ENCODE data around the gene INPP5E. TPM values are rescaled to one million over a fixed set of nuclear protein-coding genes. Genes with fewer than 3 reads are reported as not detected.

The INPP5E gene
- total and polyA plus RNA-seq, 4 experiments from 2014 or later, result 2.0 to 31.2 (median 17.1) TPM

GRCh38 chr9:136392538-136393449 is 46.9 kb downstream of the INPP5E start:
- no peaks in the 10 kb centered on the region for H3K27me3 Mint-ChIP-seq
- H3K27ac ChIP-seq (ENCODE audit: low read depth, low read length), result no peak overlapping the region
- peaks cover 0 to 6% (median 0%) of the 10 kb centered on the region in 4 donors for H3K4me1 Mint-ChIP-seq
- H3K9me3 Mint-ChIP-seq, result no peaks in the 10 kb centered on the region
- H3K36me3 Mint-ChIP-seq, result peaks cover 39% of the 10 kb centered on the region in 2 donors
- H3K27me3 ChIP-seq (ENCODE audit: insufficient read depth, low read length), result no peaks in the 10 kb centered on the region
- no peak overlapping the region for H3K4me3 Mint-ChIP-seq
- intact Hi-C loops (cut with micrococcal nuclease), result no loop called here
- H3K4me1 ChIP-seq (ENCODE audit: insufficient read depth, low read length), result no peaks in the 10 kb centered on the region
- ChIA-PET CTCF (ENCODE audit: partially characterized antibody) (interaction anchor here (0.9 kb wide), 1 partner anchor 30 kb away, joined by 3 read pairs; no protein-coding TSS in a partner anchor), POLR2A (ENCODE audit: partially characterized antibody) (interaction anchor here (1.4 kb wide), 1 partner anchor 11 kb away, joined by 3 read pairs; no protein-coding TSS in a partner anchor)
- no peak overlapping the region for H3K4me3 ChIP-seq (ENCODE audit: low read length in 2 of 2)
- H3K36me3 ChIP-seq (ENCODE audit: insufficient read depth, low read length), result peaks cover 50% of the 10 kb centered on the region
- DNase-seq, result peak in 1 of 5 donors; percentile 28
- H3K27ac Mint-ChIP-seq, result no peak overlapping the region
- H3K9me3 ChIP-seq (ENCODE audit: control insufficient read depth in 1 of 2, low read length in 2 of 2), result no peaks in the 10 kb centered on the region

GRCh38 chr9:136391737-136392537 is 47.7 kb downstream of the INPP5E start:
- peak in 1 of 5 donors; percentile 34 for DNase-seq
- intact Hi-C loops (cut with micrococcal nuclease), result no loop called here
- ChIA-PET POLR2A (ENCODE audit: partially characterized antibody) (no interaction called here), CTCF (ENCODE audit: partially characterized antibody) (no interaction called here)
- H3K27ac Mint-ChIP-seq, result no peak overlapping the region
- H3K9me3 Mint-ChIP-seq, result no peaks in the 10 kb centered on the region
- Histone ChIP-seq H3K27me3 (ENCODE audit: insufficient read depth, low read length) (no peaks in the 10 kb centered on the region), H3K4me3 (ENCODE audit: low read length in 2 of 2) (no peak overlapping the region), H3K9me3 (ENCODE audit: control insufficient read depth in 1 of 2, low read length in 2 of 2) (no peaks in the 10 kb centered on the region), H3K4me1 (ENCODE audit: insufficient read depth, low read length) (no peaks in the 10 kb centered on the region), H3K36me3 (ENCODE audit: insufficient read depth, low read length) (peaks cover 46% of the 10 kb centered on the region), H3K27ac (ENCODE audit: low read depth, low read length) (no peak overlapping the region)
- peaks cover 0 to 6% (median 0%) of the 10 kb centered on the region in 4 donors for H3K4me1 Mint-ChIP-seq
- H3K27me3 Mint-ChIP-seq, result no peaks in the 10 kb centered on the region
- peak overlapping the region in 1 of 8 donors; percentile 41 for H3K4me3 Mint-ChIP-seq
- H3K36me3 Mint-ChIP-seq, result peaks cover 43 to 44% of the 10 kb centered on the region in 2 donors

- Mint-ChIP-seq H3K4me1 (peaks cover 0 to 21% (median 15%) of the 10 kb centered on the region in 4 donors), H3K27me3 (no peaks in the 10 kb centered on the region), H3K36me3 (peaks cover 44 to 56% of the 10 kb centered on the region in 2 donors), H3K9me3 (no peaks in the 10 kb centered on the region), H3K4me3 (no peak overlapping the region), H3K27ac (no peak overlapping the region)
- Histone ChIP-seq H3K9me3 (ENCODE audit: control insufficient read depth in 1 of 2, low read length in 2 of 2) (no peaks in the 10 kb centered on the region), H3K27ac (ENCODE audit: low read depth, low read length) (no peak overlapping the region), H3K36me3 (ENCODE audit: insufficient read depth, low read length) (peaks cover 21% of the 10 kb centered on the region), H3K27me3 (ENCODE audit: insufficient read depth, low read length) (no peaks in the 10 kb centered on the region), H3K4me3 (ENCODE audit: low read length in 2 of 2) (no peak overlapping the region), H3K4me1 (ENCODE audit: insufficient read depth, low read length) (peaks cover 18% of the 10 kb centered on the region)
- peak in 1 of 5 donors; percentile 15 for DNase-seq
- POLR2A ChIA-PET (ENCODE audit: partially characterized antibody), result interaction anchor here (1.0 kb wide), 1 partner anchor 10 kb away, joined by 3 read pairs; no protein-coding TSS in a partner anchor
- intact Hi-C loops (cut with micrococcal nuclease), result no loop called here
- CTCF ChIA-PET (ENCODE audit: partially characterized antibody), result interaction anchor here (1.2 kb wide), 1 partner anchor 13 kb away, joined by 3 read pairs; no protein-coding TSS in a partner anchor
Observed at GRCh38 chr9:136389396-136389795, 50.2 kb downstream of the INPP5E start.

GRCh38 chr9:136387217-136387616 is 52.4 kb downstream of the INPP5E start:
- H3K27ac ChIP-seq (ENCODE audit: low read depth, low read length), result no peak overlapping the region
- H3K27me3 Mint-ChIP-seq, result no peaks in the 10 kb centered on the region
- intact Hi-C loops (cut with micrococcal nuclease), result no loop called here
- H3K4me3 ChIP-seq (ENCODE audit: low read length in 2 of 2), result no peak overlapping the region
- peaks cover 22% of the 10 kb centered on the region for H3K4me1 ChIP-seq (ENCODE audit: insufficient read depth, low read length)
- ChIA-PET POLR2A (ENCODE audit: partially characterized antibody) (interaction anchor here (1.4 kb wide), 1 partner anchor 16 kb away, joined by 3 read pairs; no protein-coding TSS in a partner anchor), CTCF (ENCODE audit: partially characterized antibody) (interaction anchor here (1.6 kb wide), 1 partner anchor 13 kb away, joined by 4 read pairs; no protein-coding TSS in a partner anchor)
- peak in 1 of 5 donors; percentile 37 for DNase-seq
- no peaks in the 10 kb centered on the region for H3K9me3 Mint-ChIP-seq
- H3K27me3 ChIP-seq (ENCODE audit: insufficient read depth, low read length), result no peaks in the 10 kb centered on the region
- H3K36me3 Mint-ChIP-seq, result peaks cover 38 to 67% of the 10 kb centered on the region in 2 donors
- H3K4me3 Mint-ChIP-seq, result no peak overlapping the region
- peaks cover 0 to 27% (median 15%) of the 10 kb centered on the region in 4 donors for H3K4me1 Mint-ChIP-seq
- peak overlapping the region in 1 of 7 donors; percentile 8 for H3K27ac Mint-ChIP-seq
- no peaks in the 10 kb centered on the region for H3K9me3 ChIP-seq (ENCODE audit: control insufficient read depth in 1 of 2, low read length in 2 of 2)
- peaks cover 23% of the 10 kb centered on the region for H3K36me3 ChIP-seq (ENCODE audit: insufficient read depth, low read length)

- no peaks in the 10 kb centered on the region for H3K27me3 ChIP-seq (ENCODE audit: insufficient read depth, low read length)
- DNase-seq, result no peak
- intact Hi-C loops (cut with micrococcal nuclease), result no loop called here
- Mint-ChIP-seq H3K27ac (no peak overlapping the region), H3K27me3 (no peaks in the 10 kb centered on the region), H3K4me1 (peaks cover 0 to 27% (median 14%) of the 10 kb centered on the region in 4 donors), H3K9me3 (no peaks in the 10 kb centered on the region), H3K4me3 (peak overlapping the region in 5 of 8 donors; percentile 0 to 47 (median 19)), H3K36me3 (peaks cover 30 to 57% of the 10 kb centered on the region in 2 donors)
- H3K4me3 ChIP-seq (ENCODE audit: low read length in 2 of 2), result no peak overlapping the region
- ChIA-PET POLR2A (ENCODE audit: partially characterized antibody) (interaction anchor here (1.4 to 2.0 kb wide), 2 partner anchors 18 to 22 kb away, joined by 3 to 11 read pairs; partner anchors contain the start of gene DNLZ), CTCF (ENCODE audit: partially characterized antibody) (no interaction called here)
- no peaks in the 10 kb centered on the region for H3K9me3 ChIP-seq (ENCODE audit: control insufficient read depth in 1 of 2, low read length in 2 of 2)
- H3K27ac ChIP-seq (ENCODE audit: low read depth, low read length), result no peak overlapping the region
- peaks cover 22% of the 10 kb centered on the region for H3K4me1 ChIP-seq (ENCODE audit: insufficient read depth, low read length)
- peaks cover 17% of the 10 kb centered on the region for H3K36me3 ChIP-seq (ENCODE audit: insufficient read depth, low read length)
Observed at GRCh38 chr9:136386018-136386417, 53.6 kb downstream of the INPP5E start.

- POLR2A ChIA-PET (ENCODE audit: partially characterized antibody), result interaction anchor here (1.4 to 2.0 kb wide), 2 partner anchors 21 to 25 kb away, joined by 3 to 11 read pairs; partner anchors contain the start of gene DNLZ
- peak overlapping the region in 5 of 8 donors; percentile 46 to 65 (median 51) for H3K4me3 Mint-ChIP-seq
- intact Hi-C loops (cut with micrococcal nuclease), result no loop called here
Observed at GRCh38 chr9:136385015-136385414, 54.6 kb downstream of the INPP5E start.

More at GRCh38 chr9:136385015-136385414, 54.6 kb downstream of the INPP5E start:
- peak in 4 of 5 donors; percentile 53 to 69 (median 65) for DNase-seq
- H3K27me3 Mint-ChIP-seq, result no peaks in the 10 kb centered on the region
- H3K27ac Mint-ChIP-seq, result peak overlapping the region in 4 of 7 donors; percentile 17 to 77 (median 60)
- H3K4me1 Mint-ChIP-seq, result peaks cover 0 to 27% (median 14%) of the 10 kb centered on the region in 4 donors
- H3K9me3 Mint-ChIP-seq, result no peaks in the 10 kb centered on the region
- H3K4me3 ChIP-seq (ENCODE audit: low read length in 2 of 2), result no peak overlapping the region
- H3K4me1 ChIP-seq (ENCODE audit: insufficient read depth, low read length), result peaks cover 22% of the 10 kb centered on the region
- no peaks in the 10 kb centered on the region for H3K27me3 ChIP-seq (ENCODE audit: insufficient read depth, low read length)
- no peak overlapping the region for H3K27ac ChIP-seq (ENCODE audit: low read depth, low read length)
- no peaks in the 10 kb centered on the region for H3K9me3 ChIP-seq (ENCODE audit: control insufficient read depth in 1 of 2, low read length in 2 of 2)
- H3K36me3 Mint-ChIP-seq, result peaks cover 26 to 56% of the 10 kb centered on the region in 2 donors
- peaks cover 17% of the 10 kb centered on the region for H3K36me3 ChIP-seq (ENCODE audit: insufficient read depth, low read length)
- CTCF ChIA-PET (ENCODE audit: partially characterized antibody), result interaction anchor here (1.3 kb wide), 1 partner anchor 22 kb away, joined by 8 read pairs; the partner anchor contains the start of gene DNLZ

Measured in CD4-positive, alpha-beta memory T cell (primary cell).